Stimulated activated CD8-positive, alpha-beta memory T cell treated with anti-CD3 and anti-CD28 coated beads, Interleukin-7, amount 100 ng/mL, for 24 hours (primary cell): ENCODE measurements around the gene SULT2B1.

ENCODE experiments used
- DNase-seq: peaks from one replicate; pipeline ENCODE4 v3.0.0-alpha.2; 2020; ENCODE audit warnings: low read depth

SULT2B1 gene

DNA sequence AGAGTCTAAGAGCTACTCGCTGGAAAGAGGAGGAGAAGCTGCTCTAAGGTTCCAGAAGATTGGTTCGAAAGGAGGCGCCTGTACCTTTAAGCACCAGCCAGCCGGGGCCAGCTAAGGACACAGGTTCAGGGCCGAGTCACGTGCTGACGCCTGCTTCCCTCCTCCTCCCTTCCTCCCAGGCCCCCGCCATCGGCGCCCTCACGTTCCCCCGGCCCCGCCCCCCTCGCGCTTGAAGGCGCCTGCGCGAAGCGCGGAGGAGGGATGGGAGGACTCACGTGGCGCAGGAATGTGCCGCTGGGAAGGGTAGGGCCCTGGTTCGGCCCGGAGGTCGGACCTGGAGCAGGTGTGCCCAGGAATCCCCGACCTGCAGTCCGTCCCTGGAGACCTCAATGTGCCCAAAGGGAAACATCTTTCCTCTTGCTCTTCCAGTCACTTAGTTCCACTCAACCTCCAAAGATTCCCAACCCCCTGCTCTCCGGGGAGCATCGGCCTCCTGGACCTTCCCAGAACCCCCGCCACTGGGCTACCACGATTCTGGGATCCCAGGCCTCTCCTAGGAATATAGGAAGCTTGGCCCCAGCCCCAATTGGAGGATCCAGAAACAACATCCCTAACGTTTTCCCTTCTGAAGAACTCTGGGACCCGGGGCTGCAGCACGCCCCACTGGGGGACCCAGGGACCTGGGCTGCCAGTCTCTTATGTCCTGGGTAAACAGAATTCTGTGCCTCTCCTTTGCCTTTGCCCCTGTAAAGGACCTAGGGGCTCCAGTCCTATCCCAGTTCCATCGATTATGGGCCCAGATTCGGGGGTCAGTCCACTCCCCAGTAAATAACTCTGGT is 82.7 kb downstream of the SULT2B1 start:
- peak; percentile 90 for DNase-seq

DNA sequence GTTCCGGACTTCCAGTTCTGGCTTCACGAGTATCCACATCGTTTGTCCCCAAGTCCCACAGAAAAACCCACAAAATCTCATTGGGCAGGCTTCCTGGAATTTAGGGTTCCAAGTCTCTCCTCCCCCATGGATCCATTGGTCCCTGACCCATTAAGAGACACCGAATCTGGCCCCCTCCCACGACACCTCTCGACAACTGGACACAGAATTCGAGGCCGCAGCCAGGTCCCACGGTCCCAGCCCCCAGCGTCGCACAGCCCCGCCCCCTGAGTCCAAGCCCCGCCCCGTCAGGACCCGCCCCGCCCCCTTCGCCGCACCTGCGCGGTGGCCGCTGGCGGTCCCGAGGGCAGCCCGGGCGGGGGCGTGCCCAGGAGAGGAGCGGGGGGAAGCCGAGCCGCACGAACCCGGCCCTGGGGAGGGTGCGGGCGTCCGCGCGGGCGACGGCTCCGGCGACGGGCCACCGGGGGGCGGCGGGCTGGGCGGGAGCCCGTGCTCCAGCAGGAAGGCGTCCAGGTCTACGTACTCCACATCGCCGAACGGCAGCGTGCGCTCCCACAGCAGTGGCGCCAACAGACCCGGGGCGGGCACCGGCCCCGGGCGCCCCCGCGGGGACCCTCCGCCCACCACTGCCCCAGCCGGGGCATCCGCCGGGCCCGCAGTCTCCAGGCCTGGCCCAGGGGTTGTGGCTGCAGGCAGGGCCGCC is 83.4 kb downstream of the SULT2B1 start:
- DNase-seq, result peak; percentile 60

DNA sequence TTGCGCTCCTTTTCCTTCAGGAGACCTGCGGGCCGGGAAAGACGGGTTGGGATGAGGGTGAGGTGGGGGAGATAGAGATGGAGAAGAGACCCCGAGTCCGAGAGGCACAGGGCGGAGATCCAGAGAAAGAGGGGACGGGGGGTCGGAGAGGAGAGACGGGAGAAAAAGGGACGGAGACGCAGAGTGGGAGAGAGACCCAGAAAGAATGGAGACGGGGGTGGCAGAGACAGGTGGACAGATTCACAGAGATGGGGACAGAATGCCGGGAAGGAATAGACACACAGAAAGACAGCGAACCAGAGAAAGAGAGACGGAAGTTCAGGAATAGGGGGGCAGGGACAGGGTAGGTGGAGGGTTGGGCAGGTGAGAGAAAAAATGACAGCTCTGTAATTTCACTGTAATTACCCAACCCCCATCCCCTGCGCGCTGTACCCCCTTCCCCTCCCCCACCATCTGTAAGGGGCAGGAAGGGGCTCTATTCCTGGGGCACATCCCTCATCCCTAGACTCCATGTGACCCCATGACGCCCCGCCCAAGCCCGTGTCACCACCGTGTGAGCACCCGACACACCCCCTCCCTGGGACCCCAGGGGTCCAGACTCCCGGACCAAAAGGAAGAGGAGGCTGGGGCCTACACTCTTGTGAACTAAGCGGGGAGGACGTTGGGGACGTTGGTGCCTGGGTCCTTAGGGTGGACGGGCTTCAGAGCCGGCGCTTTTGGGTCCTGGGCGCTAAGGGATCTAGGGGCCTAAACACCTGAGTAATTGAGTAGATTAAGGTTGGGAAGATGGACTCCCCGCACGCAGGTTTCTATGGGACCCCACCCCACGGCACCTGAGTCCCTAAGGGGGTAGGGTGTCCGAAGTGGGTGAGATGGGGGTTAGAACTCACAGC is 84.2 kb downstream of the SULT2B1 start:
- no peak for DNase-seq

DNA sequence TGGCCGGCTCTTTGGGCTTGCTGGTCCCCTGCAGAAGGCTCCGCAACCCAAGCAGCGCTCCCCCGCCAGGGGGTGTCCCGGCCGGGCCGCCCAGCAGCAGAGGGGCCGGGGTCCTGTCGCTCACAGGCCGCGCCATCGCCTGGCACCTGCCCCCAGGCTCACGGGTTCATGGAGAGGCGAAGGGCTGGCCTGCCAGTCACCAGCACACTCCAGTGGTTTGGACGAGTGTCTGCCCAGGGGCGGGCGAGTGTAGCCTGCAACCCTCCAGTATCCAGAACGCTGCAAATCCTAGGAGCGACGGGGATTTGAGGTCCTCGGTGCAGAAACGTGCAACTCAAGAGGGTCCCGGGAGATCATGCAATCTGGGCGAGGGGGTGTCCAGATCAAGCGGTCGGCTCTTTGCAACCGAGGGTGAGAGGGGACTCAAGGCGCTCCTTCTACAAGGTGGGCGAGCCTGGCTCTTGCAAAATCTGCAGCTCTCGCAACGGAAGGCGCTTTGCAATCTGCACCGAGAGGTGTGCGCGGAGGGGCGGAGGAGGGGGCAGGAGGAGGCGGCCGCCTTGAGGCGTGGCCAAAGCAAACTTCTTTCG is 85.0 kb downstream of the SULT2B1 start, which contains the start of gene DBP:
DBP (minus strand) TSS at position 521 of the 590 bp plus-strand sequence; CDS start at position 136, 385 bp downstream.
- no peak for DNase-seq

DNA sequence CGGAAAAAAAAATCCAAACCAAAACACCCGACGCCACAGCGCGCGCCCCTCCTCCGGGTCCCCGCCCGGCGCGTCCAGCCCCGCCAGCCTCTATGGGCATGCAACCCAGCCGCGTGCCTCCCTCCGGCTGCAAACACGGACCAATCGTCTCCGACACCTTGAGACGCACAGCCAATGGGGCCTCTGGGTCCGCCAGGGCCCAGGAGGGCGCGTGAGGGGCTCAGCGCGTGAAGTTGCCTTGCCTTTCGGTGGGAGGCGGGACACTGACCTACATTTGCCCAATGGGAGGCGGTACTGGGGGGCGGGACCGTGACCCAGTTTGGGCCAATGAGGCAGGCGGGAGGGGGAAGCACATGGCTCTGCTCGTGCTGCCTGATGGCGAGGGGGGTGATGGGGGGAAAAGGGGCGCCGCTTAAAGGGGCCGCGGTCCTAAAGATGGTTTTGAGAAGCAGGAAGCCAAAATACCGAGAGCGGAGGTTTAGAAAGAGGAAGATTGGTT is 85.5 kb downstream of the SULT2B1 start:
- peak; percentile 99 for DNase-seq

DNA sequence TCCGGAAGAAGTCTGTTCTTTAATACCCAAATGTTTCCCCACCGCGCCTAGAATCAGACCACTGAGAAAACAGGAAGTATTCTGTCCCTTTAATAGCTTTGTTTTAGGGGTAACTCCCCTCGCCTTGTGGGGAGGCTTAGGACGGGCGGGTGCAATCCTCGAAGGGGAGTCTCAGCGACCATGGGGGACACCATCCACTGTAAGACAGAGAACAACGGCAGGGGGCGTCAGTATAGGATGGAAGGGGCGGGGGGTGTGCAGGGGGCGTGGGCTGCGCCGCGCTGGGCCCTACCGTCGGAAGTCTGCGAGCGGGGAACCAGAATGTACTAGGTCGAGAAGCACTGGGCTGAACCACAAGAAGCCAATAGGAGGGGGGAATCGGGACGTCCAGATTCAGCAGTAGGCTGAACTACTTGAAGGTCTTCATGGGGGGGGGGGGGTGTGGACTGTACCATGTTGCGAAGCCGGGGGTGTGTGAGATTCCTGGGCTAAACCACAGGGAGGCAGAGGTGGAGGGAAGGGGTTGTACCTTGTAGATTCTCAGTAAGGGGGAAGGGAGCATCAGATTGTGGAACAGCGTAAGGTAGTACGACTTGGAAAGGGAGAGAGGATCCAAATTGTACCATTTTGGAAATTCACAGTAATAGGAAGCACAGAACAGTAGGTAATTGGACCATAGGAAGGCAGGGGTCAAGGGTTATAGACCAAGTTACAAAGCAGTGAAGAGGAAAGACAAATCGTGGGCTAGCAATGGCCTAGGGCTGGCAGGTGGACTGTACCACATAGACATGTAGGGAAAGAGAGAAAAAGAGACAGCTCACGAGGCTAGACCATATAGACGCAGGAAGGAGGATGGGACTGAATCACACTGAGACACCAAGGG is 86.2 kb downstream of the SULT2B1 start:
- no peak for DNase-seq

DNA sequence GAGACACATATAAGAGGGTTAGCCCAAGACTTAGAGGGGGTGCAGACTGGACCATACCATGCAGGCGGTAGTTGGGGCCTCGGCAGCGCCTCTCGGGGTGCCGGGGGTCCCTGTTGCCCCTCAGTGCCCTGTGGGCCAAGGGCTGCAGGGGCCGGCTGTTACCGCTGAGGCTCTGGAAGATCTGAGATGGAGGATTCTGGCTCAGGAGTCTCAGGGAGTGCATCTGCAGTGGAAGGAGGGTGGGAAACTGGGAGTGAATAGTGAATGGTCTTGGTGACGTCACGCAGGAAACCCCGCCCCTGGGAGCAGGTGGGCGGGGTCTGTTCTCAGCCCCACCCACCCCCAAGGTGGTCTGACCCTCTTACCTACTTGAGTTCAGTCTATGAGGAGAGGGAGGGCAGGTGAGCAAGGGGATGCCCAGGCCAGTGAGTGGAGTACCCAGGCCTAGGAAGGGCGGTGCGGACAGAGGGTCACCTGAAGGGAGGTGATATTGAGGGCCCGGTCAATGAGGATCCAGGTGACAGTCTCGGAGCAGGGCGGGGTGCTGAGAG is 86.9 kb downstream of the SULT2B1 start:
- DNase-seq, result no peak

DNA sequence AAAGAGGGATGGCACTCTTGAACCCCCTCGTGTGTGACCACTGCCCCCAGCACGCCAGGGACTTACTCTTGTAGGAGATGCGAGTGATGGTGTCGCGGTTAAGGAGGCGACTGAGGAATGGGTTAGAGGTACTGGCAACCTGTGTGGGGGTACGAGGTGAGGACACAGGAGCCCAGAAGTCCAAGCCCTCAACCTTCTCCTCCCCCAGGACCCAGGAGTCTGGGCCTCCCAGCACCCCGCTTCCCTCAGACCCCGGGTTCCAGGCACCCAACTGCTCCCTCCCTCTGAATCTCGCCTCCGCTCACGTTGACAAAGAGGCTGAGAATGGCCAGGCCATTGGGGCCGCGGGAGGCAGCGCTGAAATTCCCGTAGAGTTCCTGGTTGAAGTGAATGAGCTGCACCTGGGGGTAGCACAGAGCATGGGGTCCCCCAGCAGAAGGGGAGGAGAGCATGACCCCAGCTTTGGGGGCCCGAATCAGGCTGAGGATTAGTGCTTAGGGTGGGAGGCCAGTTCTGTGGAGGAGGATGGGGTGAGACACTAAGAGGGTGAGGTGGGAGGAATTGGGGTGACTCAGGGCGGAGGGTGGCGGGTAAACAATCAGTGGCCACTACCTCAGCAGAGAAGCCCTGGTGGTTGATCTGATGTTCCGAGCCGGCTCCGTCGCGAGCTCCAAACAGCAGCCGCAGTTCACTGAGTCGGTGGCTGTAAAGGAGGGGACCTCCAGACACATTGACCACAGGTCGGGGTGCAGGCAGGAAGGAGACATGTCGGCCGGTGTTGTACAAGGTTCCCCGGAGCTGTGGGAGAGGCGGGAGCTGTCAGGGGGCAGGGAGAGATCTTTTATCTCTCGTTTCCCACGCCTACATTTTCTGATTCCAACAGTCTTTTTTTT is 87.8 kb downstream of the SULT2B1 start:
- no peak for DNase-seq

DNA sequence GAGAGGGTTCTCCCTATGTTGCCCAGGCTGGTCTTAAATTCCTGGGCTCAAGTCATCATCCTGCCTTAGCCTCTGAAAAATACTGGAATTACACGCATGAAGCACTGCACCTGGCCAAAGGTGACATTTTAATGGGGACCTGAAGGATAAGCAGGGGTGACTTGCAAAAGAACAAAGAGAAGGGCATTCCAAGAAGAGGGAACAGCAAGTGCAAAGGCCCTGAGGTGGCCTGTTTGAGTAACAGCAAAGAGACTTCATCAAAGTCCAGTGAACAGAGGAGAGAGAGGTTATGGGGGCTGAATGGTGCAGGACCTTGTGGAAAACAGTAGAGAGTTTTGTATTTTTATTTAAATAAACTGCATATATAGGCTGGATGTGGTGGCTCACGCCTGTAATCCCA is 89.9 kb downstream of the SULT2B1 start:
- no peak for DNase-seq

DNA sequence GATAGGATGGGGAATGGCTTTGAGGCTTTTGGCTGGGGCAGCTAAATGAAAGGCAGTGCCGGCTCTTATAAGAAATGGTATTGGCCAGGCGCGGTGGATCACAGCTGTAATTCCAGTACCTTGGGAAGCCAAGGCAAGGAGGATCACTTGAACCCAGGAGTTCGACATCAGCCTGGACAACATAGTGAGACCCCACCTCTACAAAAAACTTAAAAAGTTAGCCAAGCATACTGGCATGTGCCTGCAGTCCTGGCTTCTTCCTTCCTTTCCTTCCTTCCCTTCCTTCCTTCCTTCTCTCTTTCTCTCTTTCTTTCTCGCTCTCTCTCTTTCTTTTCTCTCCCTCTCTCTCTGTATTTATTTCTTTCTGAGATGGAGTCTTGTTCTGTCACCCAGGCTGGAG is 90.9 kb downstream of the SULT2B1 start:
- no peak for DNase-seq

DNA sequence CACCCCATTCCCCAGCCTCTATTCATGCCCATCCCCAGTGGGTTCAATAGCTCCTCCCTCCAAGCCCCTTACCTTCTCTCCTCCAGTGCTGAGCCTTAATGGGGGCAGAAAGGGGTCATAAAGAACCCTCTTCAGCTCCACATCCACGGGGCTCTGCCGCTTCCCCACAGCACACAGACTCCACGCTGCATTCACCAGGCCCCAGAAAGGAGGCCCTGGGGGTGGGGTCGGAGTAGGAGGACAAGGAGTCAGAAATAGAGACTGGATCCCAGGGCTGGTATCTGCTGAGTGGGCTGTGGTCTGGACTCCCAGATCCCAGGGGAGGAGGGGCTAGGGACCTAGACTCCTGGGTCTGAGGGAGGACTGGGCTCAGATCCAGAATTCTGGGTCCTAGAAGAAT is 92.4 kb downstream of the SULT2B1 start:
- DNase-seq, result no peak

DNA sequence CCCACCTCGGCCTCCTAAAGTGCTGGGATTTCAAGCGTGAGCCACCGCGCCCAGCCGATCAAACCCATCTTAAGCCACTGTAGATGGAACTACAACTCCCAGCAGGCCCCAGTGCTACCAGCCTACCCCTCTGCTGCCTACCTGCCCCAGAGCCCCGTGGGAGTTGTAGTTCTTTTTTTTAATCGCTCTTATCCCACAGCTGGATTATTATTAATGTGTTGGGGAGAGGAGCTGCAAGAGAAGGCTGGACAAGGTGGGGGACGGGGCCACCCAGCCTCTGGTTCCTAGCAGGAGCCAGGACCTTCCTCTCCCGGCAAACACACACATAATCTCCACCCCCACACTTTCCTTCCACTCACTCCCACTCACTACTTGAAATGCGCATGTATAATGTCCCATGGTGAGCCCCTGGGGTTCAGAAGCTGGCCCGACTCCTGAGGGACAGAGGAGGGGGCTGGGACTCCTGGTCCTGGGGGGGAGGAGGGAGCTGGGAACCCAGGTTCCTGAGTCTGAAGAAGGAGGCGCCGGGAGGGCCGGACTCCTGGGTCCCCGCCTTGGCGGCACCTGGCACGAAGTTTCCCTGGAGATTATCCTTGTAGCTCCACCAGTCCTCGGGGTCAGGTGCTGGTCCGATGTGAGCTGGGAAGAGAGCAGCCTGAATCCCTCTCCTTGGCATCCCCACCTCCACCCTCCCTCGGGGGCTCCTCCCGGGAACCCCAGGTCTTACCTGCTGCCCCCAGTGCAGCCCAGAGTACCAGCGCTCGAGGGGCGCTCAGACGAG is 93.1 kb downstream of the SULT2B1 start:
- DNase-seq, result peak; percentile 52

DNA sequence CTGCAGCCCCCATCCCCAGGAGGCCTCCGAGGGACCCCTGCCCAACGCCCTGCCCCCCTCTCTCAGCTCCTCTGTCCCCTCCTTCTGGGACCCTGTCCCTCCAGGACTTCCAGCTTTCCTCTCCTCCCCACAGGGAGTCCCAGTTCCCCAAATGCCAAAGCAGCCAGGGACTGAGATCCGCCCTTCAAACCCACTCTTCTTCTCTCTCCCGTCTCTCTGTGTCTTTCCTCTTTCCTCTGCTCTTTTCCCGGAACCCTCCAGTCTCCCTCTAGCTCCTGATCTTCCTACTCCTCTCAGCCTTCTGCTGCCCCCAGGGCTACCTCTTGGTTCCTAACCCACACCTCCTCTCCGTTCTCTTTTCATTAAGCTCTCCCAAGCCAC is 93.6 kb downstream of the SULT2B1 start:
- no peak for DNase-seq

DNA sequence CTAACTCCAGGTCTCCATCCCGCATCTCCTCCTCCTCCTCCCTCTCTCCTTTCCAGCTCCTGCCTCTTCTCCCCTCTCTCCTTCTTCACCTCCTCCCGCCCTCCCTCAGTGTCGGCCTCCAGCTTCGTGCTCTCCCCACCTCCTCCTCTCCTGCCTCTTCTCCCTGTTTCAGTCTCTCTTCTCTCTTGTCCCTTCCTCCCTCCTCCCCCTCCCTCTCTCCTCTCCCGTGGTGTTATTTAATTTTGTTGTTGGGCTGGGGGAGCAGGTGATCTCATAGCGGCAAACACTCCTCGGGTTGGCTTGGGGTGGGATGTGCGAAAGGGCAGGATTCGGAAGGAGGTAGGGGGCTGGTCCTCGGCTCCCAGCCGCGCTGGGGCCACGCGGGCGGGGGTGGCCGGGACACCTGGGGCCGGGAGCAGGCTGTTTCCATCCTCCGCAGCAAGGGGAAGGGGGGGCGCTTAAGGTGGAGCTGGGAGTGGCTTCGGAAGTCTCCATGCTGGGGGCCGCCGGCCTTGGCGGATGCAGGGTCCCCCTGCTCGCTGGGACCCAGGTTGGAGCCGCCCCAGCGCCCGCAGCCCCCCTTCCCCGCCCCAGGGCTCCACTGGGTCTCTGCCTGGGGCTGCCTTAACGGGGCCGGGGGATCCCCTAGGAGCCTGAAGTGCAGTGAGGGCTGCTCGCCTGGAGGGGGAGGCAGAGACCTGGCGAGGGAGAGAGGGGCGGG is 94.2 kb downstream of the SULT2B1 start, which contains the start of gene CA11:
CA11 (minus strand) TSS at position 187 of the 721 bp plus-strand sequence. CDS start 555 bp downstream, outside the sequence.
- DNase-seq, result peak; percentile 76

DNA sequence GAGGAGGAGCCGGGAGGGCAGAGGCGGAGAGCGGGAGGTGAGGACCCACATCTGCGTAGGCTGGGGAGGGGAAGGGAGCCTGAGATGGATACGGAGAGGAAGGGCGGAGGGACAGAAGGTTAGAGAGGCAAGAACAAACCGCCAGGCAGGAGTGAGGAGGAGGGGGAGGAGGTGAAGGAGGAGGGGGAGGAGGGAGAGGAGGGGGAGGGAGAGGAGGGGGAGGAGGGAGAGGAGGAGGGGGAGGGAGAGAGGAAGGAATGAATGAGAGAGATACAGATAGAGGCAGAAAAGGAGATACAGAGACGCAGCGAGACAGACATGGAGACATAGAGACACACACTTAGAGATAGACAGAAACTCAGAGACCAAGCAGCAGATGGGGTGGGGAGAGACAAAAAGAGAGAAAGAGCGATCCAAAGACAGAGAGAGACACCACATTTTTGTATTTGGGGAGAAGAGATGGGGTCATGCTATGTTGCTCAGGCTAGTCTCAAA is 94.8 kb downstream of the SULT2B1 start:
- no peak for DNase-seq

DNA sequence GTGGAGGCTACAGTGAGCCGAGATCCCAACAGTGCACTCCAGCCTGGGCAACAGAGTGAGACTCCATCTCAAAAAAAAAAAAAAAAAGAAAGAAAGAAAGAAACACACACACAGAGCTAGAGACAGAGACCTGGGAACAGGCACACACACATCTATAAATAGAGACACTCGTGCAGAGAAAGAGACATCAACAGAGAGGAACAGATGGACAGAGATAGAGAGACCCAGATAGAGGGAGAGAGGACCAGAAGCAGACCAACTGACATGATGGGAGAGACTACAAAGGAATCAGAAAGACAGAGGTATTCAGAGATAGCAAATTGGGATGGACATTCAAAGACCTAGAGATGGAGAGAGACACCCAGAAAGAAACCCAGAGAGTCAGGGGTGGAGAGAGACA is 96.2 kb downstream of the SULT2B1 start:
- no peak for DNase-seq
